ENCODE data around the gene RMND5B.

Gene RMND5B

DNA sequence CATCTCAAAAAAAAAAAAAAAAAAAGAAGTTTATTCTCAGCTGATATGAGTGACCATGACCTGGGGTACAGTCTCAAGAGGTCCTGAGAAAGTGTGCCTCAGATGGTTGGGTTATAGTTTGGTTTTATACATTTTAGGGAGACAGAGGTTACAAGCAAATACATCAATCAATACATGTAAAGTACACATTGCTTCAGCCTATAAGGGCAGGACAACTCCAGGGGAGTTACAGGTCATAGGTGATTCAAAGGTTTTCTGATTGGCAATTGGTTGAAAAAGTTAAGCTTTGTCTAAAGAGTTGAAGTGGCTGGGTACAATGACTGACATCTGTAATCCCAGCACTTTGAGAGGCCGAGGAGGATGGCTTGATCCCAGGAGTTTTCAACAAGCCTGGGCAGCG is 58.6 kb downstream of the RMND5B start:
- TF ChIP-seq, protein P1, sequence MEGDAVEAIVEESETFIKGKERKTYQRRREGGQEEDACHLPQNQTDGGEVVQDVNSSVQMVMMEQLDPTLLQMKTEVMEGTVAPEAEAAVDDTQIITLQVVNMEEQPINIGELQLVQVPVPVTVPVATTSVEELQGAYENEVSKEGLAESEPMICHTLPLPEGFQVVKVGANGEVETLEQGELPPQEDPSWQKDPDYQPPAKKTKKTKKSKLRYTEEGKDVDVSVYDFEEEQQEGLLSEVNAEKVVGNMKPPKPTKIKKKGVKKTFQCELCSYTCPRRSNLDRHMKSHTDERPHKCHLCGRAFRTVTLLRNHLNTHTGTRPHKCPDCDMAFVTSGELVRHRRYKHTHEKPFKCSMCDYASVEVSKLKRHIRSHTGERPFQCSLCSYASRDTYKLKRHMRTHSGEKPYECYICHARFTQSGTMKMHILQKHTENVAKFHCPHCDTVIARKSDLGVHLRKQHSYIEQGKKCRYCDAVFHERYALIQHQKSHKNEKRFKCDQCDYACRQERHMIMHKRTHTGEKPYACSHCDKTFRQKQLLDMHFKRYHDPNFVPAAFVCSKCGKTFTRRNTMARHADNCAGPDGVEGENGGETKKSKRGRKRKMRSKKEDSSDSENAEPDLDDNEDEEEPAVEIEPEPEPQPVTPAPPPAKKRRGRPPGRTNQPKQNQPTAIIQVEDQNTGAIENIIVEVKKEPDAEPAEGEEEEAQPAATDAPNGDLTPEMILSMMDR (IDR thresholded peaks at IDR 0.05; ENCODE audit: insufficient read depth, low read depth, low read length, missing control alignments): no peak

GRCh38 chr5:178191661-178192060 is 60.8 kb downstream of the RMND5B start:
- no peak for DNase-seq (ENCODE audit: low read depth)
- TF ChIP-seq, protein P1 (IDR thresholded peaks at IDR 0.05; ENCODE audit: insufficient read depth, low read depth, low read length, missing control alignments): no peak
- no peak overlapping the region for H3K4me3 ChIP-seq (ENCODE audit: low read depth, low read length)

More for the DNA sequence above, 58.6 kb downstream of the RMND5B start:
- H3K4me3 ChIP-seq (ENCODE audit: low read depth, low read length): no peak overlapping the region
- no peak for DNase-seq (ENCODE audit: low read depth)

GRCh38 chr5:178192244-178192643 is 61.4 kb downstream of the RMND5B start:
- H3K4me3 ChIP-seq (ENCODE audit: low read depth, low read length): no peak overlapping the region
- DNase-seq (ENCODE audit: low read depth): no peak
- TF ChIP-seq, protein P1 (IDR thresholded peaks at IDR 0.05; ENCODE audit: insufficient read depth, low read depth, low read length, missing control alignments): no peak

DNA sequence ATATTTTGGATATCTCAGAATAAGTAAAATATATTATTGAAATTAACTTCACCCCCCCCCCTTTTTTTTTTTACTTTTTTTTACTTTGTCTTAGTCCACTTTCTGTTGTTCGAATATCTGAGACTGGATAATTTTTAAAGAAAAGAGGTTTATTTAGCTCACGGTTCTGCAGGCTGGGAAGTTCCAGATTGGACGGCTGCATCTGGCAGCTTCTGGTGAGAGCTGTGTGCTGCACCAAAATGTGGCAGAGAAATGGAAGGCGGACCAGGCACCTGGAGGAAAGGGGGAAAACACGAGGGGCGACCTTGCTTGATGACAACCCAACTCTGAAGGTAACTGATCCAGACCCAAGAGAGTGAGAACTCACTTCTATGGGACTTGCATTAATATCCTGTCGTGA is 62.0 kb downstream of the RMND5B start:
- H3K4me3 ChIP-seq (ENCODE audit: low read depth, low read length): no peak overlapping the region
- DNase-seq (ENCODE audit: low read depth): no peak
- TF ChIP-seq, protein P1 (IDR thresholded peaks at IDR 0.05; ENCODE audit: insufficient read depth, low read depth, low read length, missing control alignments): no peak

DNA sequence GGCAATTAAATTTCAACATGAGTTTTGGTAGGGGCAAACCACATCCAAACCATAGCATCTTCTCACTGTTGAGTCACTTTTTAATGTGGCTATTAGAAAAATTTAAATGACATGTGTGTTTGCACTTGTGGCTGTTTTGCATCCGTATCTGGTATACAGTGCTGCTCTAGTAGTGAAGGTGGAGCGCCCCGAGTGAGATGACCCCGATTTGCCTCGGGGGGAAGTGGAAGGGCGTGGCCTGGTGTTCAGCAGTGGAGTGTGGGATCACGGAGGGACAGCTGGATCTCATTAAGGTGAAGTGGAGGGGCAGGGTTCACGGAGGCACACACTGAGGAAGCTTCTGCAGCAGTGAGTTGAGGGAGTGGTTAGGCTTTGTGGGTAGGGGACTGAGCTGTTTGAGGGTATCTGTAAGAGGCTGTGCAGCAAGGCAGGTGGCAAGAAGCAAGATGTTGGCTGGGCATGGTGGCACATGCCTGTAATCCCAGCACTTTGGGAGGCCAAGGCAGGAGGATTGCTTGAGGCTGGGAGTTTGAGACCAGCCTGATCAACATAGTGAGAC is 62.5 kb downstream of the RMND5B start:
- H3K4me3 ChIP-seq (ENCODE audit: low read depth, low read length): no peak overlapping the region
- DNase-seq (ENCODE audit: low read depth): no peak
- TF ChIP-seq, protein P1 (IDR thresholded peaks at IDR 0.05; ENCODE audit: insufficient read depth, low read depth, low read length, missing control alignments): no peak

DNA sequence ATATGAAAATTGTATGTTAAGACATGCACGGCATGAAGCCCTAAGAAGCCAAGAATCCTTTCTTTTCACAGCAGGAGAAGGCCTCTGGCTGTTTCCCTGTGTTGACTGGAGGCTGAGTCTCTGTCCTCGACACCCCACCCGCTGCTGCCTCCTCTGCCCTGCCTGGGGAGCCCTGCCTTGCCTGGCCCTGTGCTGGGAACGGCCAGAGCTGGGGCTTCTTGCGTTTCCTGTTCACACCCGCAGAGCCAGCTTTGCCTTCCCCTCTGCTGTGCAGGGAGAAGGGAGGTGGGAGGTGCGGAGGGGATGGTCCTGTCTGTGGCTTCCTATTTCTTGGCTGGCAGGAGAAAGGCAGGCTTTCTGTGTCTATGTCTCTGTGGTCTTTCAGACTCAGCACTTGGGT is 63.2 kb downstream of the RMND5B start:
- no peak overlapping the region for H3K4me3 ChIP-seq (ENCODE audit: low read depth, low read length)
- DNase-seq (ENCODE audit: low read depth): no peak
- TF ChIP-seq, protein P1 (IDR thresholded peaks at IDR 0.05; ENCODE audit: insufficient read depth, low read depth, low read length, missing control alignments): no peak

DNA sequence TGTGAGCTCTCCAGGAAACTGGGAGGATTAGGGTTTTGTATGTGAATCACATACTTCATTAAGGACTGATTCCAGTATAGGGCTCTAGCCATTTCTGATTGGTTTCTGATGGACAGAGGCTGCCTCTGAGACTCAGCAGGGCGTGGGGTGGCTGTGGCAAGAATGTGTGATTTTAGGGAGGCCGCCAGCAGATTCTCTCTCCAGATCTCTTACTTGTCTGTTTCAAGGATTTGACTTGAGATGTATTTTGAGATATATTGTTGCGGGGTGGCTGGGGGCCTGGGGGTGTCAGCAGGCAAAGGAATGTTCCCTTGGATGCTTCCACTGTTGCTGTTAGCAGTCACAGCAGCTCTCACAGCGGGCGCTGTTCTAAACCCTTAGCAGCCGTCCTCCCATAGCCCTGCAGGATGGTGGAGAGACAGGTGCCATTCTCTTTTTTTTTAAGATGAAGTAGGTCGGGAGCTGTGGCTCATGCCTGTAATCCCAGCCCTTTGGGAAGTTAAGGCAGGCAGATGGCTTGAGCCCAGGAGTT is 65.5 kb downstream of the RMND5B start:
- no peak for DNase-seq (ENCODE audit: low read depth)
- H3K4me3 ChIP-seq (ENCODE audit: low read depth, low read length): no peak overlapping the region
- TF ChIP-seq, protein P1 (IDR thresholded peaks at IDR 0.05; ENCODE audit: insufficient read depth, low read depth, low read length, missing control alignments): no peak
